ENCODE results near the gene TBC1D10A. TPM values are rescaled to one million over a fixed set of nuclear protein-coding genes. Genes with fewer than 3 reads are reported as not detected.

Gene TBC1D10A
- total RNA-seq, 1 experiment from 2014 or later = 8.4 TPM

DNA sequence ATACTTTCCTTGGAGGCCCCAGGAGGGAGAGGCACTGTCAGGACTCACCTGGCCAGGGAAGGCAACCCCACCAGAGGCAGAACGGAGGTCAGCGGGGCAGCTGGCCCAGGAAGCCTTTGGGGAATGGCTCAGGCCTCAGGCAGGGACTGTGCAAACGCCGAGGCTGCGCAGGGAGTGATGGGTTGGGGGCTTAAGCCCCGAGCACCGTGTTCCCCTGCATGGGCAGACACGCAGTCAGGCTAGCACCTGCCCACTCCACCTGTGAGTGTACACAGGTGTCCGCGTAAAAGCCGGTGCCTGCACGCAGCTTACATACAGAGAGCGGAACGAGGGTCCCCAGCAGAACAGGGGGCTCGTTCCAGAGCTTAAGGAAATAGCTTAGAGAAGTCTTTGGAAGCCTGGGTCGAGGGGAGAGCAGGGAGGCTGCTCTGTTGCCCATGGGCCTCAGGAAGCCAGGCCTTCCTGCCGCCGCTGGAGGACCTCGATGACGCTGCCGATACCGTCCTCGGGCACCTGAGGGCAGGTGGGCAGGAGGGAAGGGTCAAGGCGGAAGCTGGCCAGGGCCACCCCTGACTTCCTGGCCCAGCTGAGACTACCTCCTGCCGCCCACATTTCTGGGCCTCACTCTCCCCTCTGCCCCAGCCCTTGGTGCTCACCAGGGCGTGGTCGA, 41.4 kb downstream of the TBC1D10A start:
- Histone ChIP-seq H3T11ph (ENCODE audit: low read length) (no peak overlapping the region), H3K4ac (ENCODE audit: low read depth, low read length) (no peak overlapping the region), H4K91ac (ENCODE audit: insufficient read length, low read depth, low read length) (no peak overlapping the region), H2AFZ (ENCODE audit: low read length) (no peak overlapping the region), H2BK12ac (ENCODE audit: insufficient read length, low read depth, low read length) (no peak overlapping the region), H3K27me3 (ENCODE audit: insufficient read depth, low read length) (no peaks in the 10 kb centered on the region), H4K8ac (replicated peaks; ENCODE audit: insufficient read length, low read depth, low read length) (no peak overlapping the region), H2AK5ac (ENCODE audit: insufficient read length, low read length) (no peak overlapping the region), H3K79me2 (ENCODE audit: insufficient read depth, low read length) (no peaks in the 10 kb centered on the region), H3K14ac (ENCODE audit: insufficient read depth, low read length) (no peak overlapping the region; the same call in 1 of the 2 replicates), H2BK120ac (ENCODE audit: low read depth, low read length, poor library complexity, severe bottlenecking) (no peak overlapping the region), H3K23ac (ENCODE audit: insufficient read length, low read depth, low read length) (no peak overlapping the region), H3K9ac (ENCODE audit: extremely low read depth, insufficient read length, low read length) (no peak overlapping the region), H3K4me1 (ENCODE audit: insufficient read depth, low read length) (no peaks in the 10 kb centered on the region; the same call in 1 of the 2 replicates), H4K20me1 (ENCODE audit: control insufficient read depth, insufficient read depth, insufficient read length) (no peaks in the 10 kb centered on the region), H3K79me1 (ENCODE audit: insufficient read depth, low read depth, low read length, poor library complexity, severe bottlenecking) (no peaks in the 10 kb centered on the region), H2BK20ac (ENCODE audit: low read depth, low read length, poor library complexity, severe bottlenecking) (no peak overlapping the region), H3K56ac (ENCODE audit: insufficient read length, low read depth, low read length) (no peak overlapping the region), H2BK5ac (ENCODE audit: insufficient read length, low read length) (no peak overlapping the region), H3K9me3 (ENCODE audit: control insufficient read depth, low read depth, low read length) (no peaks in the 10 kb centered on the region), H2BK15ac (ENCODE audit: low read depth, low read length) (no peak overlapping the region), H3K23me2 (ENCODE audit: insufficient read length, low read depth, low read length, poor library complexity, severe bottlenecking) (peaks cover 8% of the 10 kb centered on the region), H3K18ac (ENCODE audit: insufficient read length, low read depth, low read length) (no peak overlapping the region), H3K27ac (ENCODE audit: insufficient read length, low read depth, low read length) (no peak overlapping the region), H4K5ac (ENCODE audit: insufficient read length, low read depth, low read length) (no peak overlapping the region), H3K4me2 (ENCODE audit: insufficient read depth, insufficient read length, low read length) (no peak overlapping the region)
- no peak for DNase-seq
- Mint-ChIP-seq H3K4me1 (peaks cover 5 to 11% of the 10 kb centered on the region in 2 experiments), H3K27ac (0 out of 7 replicates have a peak overlapping the region, but pooled peaks of 1 of the 3 experiments have one; percentile 59), H3K4me3 (no peak overlapping the region), H3K27me3 (ENCODE audit: low read depth) (no peaks in the 10 kb centered on the region), H3K9me3 (no peaks in the 10 kb centered on the region), H3K36me3 (ENCODE audit: insufficient read depth in 1 of 3, low read depth in 3 of 3) (peaks cover 0 to 2% (median 0%) of the 10 kb centered on the region in 3 experiments; a peak in 1 of 7 replicates)
- TF ChIP-seq, protein P1, sequence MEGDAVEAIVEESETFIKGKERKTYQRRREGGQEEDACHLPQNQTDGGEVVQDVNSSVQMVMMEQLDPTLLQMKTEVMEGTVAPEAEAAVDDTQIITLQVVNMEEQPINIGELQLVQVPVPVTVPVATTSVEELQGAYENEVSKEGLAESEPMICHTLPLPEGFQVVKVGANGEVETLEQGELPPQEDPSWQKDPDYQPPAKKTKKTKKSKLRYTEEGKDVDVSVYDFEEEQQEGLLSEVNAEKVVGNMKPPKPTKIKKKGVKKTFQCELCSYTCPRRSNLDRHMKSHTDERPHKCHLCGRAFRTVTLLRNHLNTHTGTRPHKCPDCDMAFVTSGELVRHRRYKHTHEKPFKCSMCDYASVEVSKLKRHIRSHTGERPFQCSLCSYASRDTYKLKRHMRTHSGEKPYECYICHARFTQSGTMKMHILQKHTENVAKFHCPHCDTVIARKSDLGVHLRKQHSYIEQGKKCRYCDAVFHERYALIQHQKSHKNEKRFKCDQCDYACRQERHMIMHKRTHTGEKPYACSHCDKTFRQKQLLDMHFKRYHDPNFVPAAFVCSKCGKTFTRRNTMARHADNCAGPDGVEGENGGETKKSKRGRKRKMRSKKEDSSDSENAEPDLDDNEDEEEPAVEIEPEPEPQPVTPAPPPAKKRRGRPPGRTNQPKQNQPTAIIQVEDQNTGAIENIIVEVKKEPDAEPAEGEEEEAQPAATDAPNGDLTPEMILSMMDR (conservative IDR thresholded peaks at IDR 0.05) = no peak
- no CpG with 5 or more reads among the region's 27 CpGs for WGBS (ENCODE audit: extremely low coverage, insufficient read length, low lambda C conversion rate)

Measured in H9 (cell line).